Lung (tissue), 12 donors: ENCODE measurements around the gene KCNQ4. TPM values are rescaled to one million over a fixed set of nuclear protein-coding genes. Genes with fewer than 3 reads are reported as not detected.

Experiments
- ATAC-seq: fragments of 200-7000 bp; cut with Tn5 transposase; one replicate; pipeline ENCODE4 v1.9.1; 2020; ENCODE audit warnings: moderate number of reproducible peaks; ENCODE audit not compliant: insufficient read depth, low FRiP score
- DNase-seq, 3 donors: peaks; one replicate each; pipeline ENCODE4 v3.0.0-alpha.2; 2013 to 2017
- H3K27ac ChIP-seq, 2 donors: one replicate each; pipeline ENCODE4 v1.5.1; 2013; ENCODE audit warnings: mild to moderate bottlenecking in 2 of 2, moderate library complexity in 2 of 2, control low read depth in 1 of 2, inconsistent platforms in 1 of 2, low read depth in 1 of 2, low read length in 1 of 2
- H3K27me3 ChIP-seq, 3 donors: one replicate each; pipeline ENCODE4 v1.5.1; 2013; ENCODE audit warnings: low read length in 2 of 3; ENCODE audit not compliant: control insufficient read depth in 3 of 3, insufficient read depth in 3 of 3
- H3K36me3 ChIP-seq, 4 donors: one replicate each; pipeline ENCODE4 v1.5.1; 2013; ENCODE audit warnings: low read length in 4 of 4, mild to moderate bottlenecking in 1 of 4, moderate library complexity in 1 of 4; ENCODE audit not compliant: control insufficient read depth in 4 of 4, insufficient read depth in 4 of 4
- H3K4me1 ChIP-seq, 5 donors: one replicate each; pipeline ENCODE4 v1.5.1; 2013; ENCODE audit warnings: low read length in 5 of 5, mild to moderate bottlenecking in 2 of 5, moderate library complexity in 1 of 5; ENCODE audit not compliant: control insufficient read depth in 5 of 5, insufficient read depth in 5 of 5
- H3K4me3 ChIP-seq: one replicate; pipeline ENCODE4 v1.5.1; 2013; ENCODE audit warnings: mild to moderate bottlenecking, control low read depth, moderate library complexity
- H3K9ac ChIP-seq, 2 donors: one replicate each; pipeline ENCODE4 v1.5.1; 2013; ENCODE audit warnings: low read length in 2 of 2, control low read depth in 1 of 2; ENCODE audit not compliant: insufficient read depth in 1 of 2
- H3K9me3 ChIP-seq, 4 donors: one replicate each; pipeline ENCODE4 v1.5.1; 2013; ENCODE audit warnings: low read length in 3 of 4, mild to moderate bottlenecking in 1 of 4, moderate library complexity in 1 of 4; ENCODE audit not compliant: control insufficient read depth in 4 of 4, insufficient read depth in 3 of 4
- whole genome bisulfite sequencing, 2 donors: extraction: QIAGEN DNeasy Blood & Tissue Kit; methylation state at CpG; one replicate each; pipeline ENCODE4 v1.1.7; 2013; 5-methylcytosine and 5-hydroxymethylcytosine counted together
- polyA plus RNA-seq, 2 donors: library from polyadenylated mRNA; stranded (reverse); fragments of 200-250 nt; gene quantifications; one replicate each; pipeline ENCODE4 v1.2.1, GENCODE V29; 2013
- total RNA-seq, 2 donors: library from RNA; depleted of rRNA in 1 of 2; stranded (reverse); fragments of >200 nt in 1 of 2; gene quantifications; one replicate each; pipeline ENCODE4 v1.2.1, GENCODE V29; 2014 to 2021
- TF ChIP-seq, protein P1 (sequence below): IDR thresholded peaks from 2 replicates; pipeline ENCODE4 v1.5.1; 2012; ENCODE audit warnings: mild to moderate bottlenecking; ENCODE audit errors: control extremely low read depth, extremely low read depth
- donor health status: control.
- donor health status: control.
- donor health status: Bipolar disorder and iron deficiency.
- donor health status: healthy.
- donor health status: DM: yes; HTN: yes; CAD: no.

KCNQ4 gene
- total and polyA plus RNA-seq, 4 donors, result 0.54 to 0.98 (median 0.59) TPM

DNA sequence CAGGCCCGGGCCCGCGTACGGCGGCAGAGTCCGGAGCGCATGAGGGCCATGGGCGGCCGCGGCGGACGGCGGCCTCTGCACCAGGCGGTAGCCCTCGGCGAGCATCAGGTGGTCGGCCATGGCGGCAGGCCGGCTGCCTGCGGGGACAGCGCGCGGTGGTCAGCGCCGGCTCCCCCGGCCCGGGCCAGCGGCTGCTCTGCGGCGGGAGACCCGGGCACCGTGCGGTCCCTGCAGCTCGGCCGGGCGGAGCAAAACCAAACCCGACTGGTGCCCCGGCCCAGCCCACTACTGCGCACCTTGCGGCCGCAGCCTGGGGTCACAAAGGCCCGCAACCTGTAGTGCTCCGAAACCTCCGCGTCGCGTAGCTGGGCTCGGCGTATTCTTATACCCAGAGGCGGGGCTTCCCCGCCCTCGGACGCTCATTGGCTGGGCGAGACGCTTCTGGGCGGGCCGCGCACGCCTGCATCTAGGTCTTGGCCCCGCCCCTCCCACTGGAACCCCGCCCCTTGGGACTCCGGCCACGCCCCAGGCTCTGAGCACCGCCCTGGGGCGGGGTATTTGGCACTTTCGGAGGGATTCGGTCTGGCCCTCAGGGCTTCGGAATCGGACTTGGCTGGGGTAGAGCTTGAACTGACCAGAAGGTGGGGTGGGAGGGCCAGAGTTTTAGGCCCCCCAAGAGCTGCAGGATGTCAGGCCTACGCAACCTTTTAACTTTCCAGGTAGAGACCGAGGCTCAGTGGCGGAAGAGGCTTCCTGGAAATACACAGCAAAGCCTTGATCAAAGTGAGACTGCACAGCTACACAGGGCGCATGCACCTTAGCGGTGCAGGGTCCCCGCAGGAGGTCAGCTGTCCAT, 78.6 kb downstream of the KCNQ4 start, which contains the start of gene CITED4:
TSS of gene CITED4 (minus strand) at position 356 of the 856 bp plus-strand sequence. CDS start at position 120, 236 bp downstream.
- ATAC-seq (peak; percentile 91), DNase-seq (peak; percentile 89 to 95 (median 90))
- peak within 1 kb of the TSS in 1 of 2 donors; percentile 38 for H3K9ac ChIP-seq
- no peaks in the 10 kb centered on the region for H3K9me3 ChIP-seq
- peaks cover 0 to 7% (median 5%) of the 10 kb centered on the region in 3 donors for H3K27me3 ChIP-seq
- peak within 1 kb of the TSS; percentile 63 for H3K4me3 ChIP-seq
- 2 to 3% methylated on average over 69 to 75 of the region's 75 CpGs for WGBS, 2 donors
- H3K4me1 ChIP-seq, result peaks cover 0 to 12% (median 5%) of the 10 kb centered on the region in 5 donors
- peak within 1 kb of the TSS; percentile 87 to 88 for H3K27ac ChIP-seq
- TF ChIP-seq, protein P1, sequence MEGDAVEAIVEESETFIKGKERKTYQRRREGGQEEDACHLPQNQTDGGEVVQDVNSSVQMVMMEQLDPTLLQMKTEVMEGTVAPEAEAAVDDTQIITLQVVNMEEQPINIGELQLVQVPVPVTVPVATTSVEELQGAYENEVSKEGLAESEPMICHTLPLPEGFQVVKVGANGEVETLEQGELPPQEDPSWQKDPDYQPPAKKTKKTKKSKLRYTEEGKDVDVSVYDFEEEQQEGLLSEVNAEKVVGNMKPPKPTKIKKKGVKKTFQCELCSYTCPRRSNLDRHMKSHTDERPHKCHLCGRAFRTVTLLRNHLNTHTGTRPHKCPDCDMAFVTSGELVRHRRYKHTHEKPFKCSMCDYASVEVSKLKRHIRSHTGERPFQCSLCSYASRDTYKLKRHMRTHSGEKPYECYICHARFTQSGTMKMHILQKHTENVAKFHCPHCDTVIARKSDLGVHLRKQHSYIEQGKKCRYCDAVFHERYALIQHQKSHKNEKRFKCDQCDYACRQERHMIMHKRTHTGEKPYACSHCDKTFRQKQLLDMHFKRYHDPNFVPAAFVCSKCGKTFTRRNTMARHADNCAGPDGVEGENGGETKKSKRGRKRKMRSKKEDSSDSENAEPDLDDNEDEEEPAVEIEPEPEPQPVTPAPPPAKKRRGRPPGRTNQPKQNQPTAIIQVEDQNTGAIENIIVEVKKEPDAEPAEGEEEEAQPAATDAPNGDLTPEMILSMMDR, result no peak
- no peaks in the 10 kb centered on the region for H3K36me3 ChIP-seq

DNA sequence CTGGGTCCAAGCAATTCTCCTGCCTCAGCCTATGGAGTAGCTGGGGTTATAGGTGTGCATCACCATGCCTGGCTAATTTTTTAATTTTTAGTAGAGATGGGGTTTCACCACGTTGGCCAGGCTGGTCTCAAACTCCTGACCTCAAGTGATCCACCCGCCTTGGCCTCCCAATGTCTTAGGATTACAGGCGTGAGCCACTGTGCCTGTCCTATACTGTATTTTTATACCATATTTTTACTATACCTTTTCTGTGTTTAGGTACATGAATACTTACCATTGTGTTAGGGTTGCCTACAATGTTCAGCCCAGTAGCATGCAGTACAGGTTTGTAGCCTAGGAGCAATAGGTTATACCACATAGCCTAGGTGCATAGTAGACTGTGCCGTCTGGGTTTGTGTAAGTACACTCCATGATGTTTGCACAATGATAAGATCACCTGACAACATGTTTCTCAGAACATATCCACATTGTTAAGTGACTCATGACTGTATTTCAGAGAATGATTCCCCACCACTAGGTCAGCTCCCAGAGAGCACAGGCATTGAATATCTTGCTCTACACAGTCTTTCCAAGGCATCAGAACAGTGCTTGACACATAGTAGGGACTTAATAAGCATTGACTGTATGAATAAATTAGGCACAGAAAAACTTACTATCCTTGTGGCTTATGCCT, 84.6 kb downstream of the KCNQ4 start:
- Histone ChIP-seq H3K4me1 (peaks cover 0 to 5% (median 1%) of the 10 kb centered on the region in 5 donors), H3K27me3 (no peaks in the 10 kb centered on the region), H3K36me3 (no peaks in the 10 kb centered on the region), H3K4me3 (no peak overlapping the region), H3K9me3 (no peaks in the 10 kb centered on the region), H3K9ac (no peak overlapping the region), H3K27ac (peak overlapping the region in 1 of 2 donors; percentile 16)
- WGBS, 2 donors, result 74 to 82% methylated on average over 4 of the region's 4 CpGs
- ATAC-seq, result peak; percentile 76
- TF ChIP-seq, protein P1, result no peak
- DNase-seq, result peak in 2 of 3 donors; percentile 28 to 66

DNA sequence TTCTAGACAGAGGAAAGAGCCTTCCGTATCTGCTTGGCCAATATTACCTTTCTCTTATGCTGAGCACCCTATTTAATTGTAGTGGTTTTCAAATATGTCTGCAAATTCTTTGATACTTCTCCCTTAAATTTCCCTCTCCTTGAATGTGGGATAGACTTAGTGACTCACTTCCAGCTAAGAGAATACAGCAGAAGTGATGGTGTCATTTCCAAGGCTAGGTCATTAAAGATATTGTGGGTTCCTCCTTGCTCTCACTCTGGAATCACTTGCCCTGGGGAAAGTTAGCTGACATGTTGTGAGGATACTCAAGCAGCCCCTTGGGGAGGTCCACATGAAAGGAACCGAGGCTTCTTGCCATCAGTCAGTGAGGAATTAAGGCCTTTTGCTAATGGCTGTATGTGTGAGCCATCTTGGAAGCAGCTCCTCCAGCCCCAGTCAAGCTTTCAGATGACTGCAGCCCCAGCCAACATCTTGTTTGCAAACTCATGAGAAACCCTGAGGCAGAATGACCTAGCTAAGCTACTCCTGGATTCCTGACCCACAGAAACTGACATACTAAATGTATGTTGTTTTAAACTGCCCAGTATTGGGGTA, 86.6 kb downstream of the KCNQ4 start:
- Histone ChIP-seq H3K36me3 (no peaks in the 10 kb centered on the region), H3K9me3 (peaks cover 0 to 2% (median 0%) of the 10 kb centered on the region in 4 donors), H3K27me3 (no peaks in the 10 kb centered on the region), H3K9ac (no peak overlapping the region), H3K4me3 (no peak overlapping the region), H3K4me1 (peaks cover 0 to 5% (median 0%) of the 10 kb centered on the region in 5 donors), H3K27ac (no peak overlapping the region)
- DNase-seq, result no peak
- TF ChIP-seq, protein P1, result no peak
- 96 to 97% methylated on average over 2 of the region's 2 CpGs for WGBS, 2 donors
- ATAC-seq, result no peak
